Measurements from ENCODE around the gene TLK1. TPM values are rescaled to one million over a fixed set of nuclear protein-coding genes. Genes with fewer than 3 reads are reported as not detected.

Gene TLK1
- total RNA-seq, 2 donors from 2014 or later: 69.5 to 82.8 TPM

DNA sequence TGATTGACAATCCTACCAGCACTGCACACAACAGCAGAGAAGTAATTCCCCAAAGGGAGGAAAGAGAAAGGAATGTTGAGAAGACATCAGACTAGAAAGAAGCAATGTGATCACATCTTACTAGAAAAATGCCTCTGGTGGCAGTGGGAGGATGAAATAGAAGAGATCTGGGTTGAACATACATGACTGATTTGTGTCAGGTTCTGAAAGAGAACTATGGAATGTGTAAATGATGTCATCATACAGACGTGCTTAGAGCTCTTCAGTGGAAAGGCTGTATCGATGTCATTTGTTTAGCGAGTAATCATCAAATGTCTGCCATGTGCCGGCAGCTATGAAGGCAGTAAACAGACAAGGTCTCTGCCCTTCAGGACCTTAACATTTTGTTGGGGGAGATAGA, 206.8 kb downstream of the TLK1 start:
- Histone ChIP-seq H3K4me3 (no peak overlapping the region), H3K27me3 (no peaks in the 10 kb centered on the region), H3K4me1 (no peaks in the 10 kb centered on the region), H3K36me3 (peaks cover 12% of the 10 kb centered on the region), H3K9ac (ENCODE audit: low read depth in 2 of 2, low read length in 2 of 2) (no peak overlapping the region), H3K9me3 (no peaks in the 10 kb centered on the region), H3K27ac (no peak overlapping the region)
- no peak for DNase-seq
- intact Hi-C loops (cut with DNase I): no loop called here
- no peak for TF ChIP-seq CTCF (IDR thresholded peaks at IDR 0.05)

GRCh38 chr2:170950221-170950761, 210.4 kb downstream of the TLK1 start:
- H3K27ac ChIP-seq: no peak overlapping the region
- DNase-seq: no peak
- no peaks in the 10 kb centered on the region for H3K9me3 ChIP-seq
- no peak for TF ChIP-seq CTCF (IDR thresholded peaks at IDR 0.05)
- intact Hi-C loops (cut with DNase I): no loop called here
- H3K4me3 ChIP-seq: no peak overlapping the region
- no peaks in the 10 kb centered on the region for H3K27me3 ChIP-seq
- peaks cover 4% of the 10 kb centered on the region for H3K36me3 ChIP-seq
- no peaks in the 10 kb centered on the region for H3K4me1 ChIP-seq
- H3K9ac ChIP-seq (ENCODE audit: low read depth in 2 of 2, low read length in 2 of 2): no peak overlapping the region

- Histone ChIP-seq H3K9me3 (no peaks in the 10 kb centered on the region), H3K4me1 (no peaks in the 10 kb centered on the region), H3K36me3 (peaks cover 4% of the 10 kb centered on the region), H3K27ac (no peak overlapping the region), H3K4me3 (no peak overlapping the region), H3K9ac (ENCODE audit: low read depth in 2 of 2, low read length in 2 of 2) (no peak overlapping the region), H3K27me3 (no peaks in the 10 kb centered on the region)
- intact Hi-C loops (cut with DNase I): no loop called here
- DNase-seq: no peak
- TF ChIP-seq CTCF (IDR thresholded peaks at IDR 0.05): no peak
Observed at GRCh38 chr2:170949415-170949814, 211.3 kb downstream of the TLK1 start.

DNA sequence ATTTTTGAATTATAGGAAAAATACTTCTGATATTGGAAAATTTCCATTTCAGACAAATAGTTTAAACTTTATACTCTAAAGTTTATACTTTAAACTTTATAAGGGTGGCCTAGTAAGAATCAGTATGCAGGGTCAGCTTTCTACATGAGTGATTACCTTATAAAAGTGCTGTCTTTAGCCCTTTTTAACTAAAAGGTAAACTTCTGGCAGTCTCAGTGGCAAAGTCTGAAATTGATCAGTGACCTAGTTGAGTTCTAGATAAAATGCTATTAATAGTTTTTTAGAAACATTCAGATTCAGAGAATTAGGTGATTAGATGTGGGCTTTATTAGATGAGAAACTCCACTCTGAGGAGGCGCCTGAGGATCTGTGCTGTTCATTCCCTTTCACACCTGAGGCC, 216.1 kb downstream of the TLK1 start:
- Histone ChIP-seq H3K27ac (no peak overlapping the region), H3K27me3 (no peaks in the 10 kb centered on the region), H3K36me3 (no peaks in the 10 kb centered on the region), H3K9me3 (no peaks in the 10 kb centered on the region), H3K4me1 (no peaks in the 10 kb centered on the region), H3K4me3 (no peak overlapping the region), H3K9ac (ENCODE audit: low read depth in 2 of 2, low read length in 2 of 2) (no peak overlapping the region)
- no peak for TF ChIP-seq CTCF (IDR thresholded peaks at IDR 0.05)
- no peak for DNase-seq
- intact Hi-C loops (cut with DNase I): no loop called here

DNA sequence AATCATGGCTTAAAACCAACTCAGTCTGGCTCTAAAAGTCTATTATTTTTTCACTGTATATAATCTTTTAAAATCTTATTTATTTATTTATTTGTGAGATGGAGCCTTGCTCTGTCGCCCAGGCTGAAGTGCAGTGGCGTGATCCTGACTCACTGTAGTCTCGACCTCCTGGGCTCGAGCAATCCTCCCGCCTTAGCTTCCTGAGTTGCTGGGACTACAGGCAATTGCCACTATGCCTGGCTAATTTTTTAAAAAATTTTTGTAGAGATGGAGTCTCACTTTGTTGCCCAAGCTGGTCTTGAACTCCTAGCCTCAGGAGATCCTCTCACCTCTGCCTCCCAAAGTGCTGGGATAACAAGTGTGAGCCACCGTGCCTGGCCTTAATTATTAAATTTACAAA, 217.1 kb downstream of the TLK1 start:
- no peaks in the 10 kb centered on the region for H3K36me3 ChIP-seq
- DNase-seq: no peak
- H3K9ac ChIP-seq (ENCODE audit: low read depth in 2 of 2, low read length in 2 of 2): no peak overlapping the region
- H3K9me3 ChIP-seq: no peaks in the 10 kb centered on the region
- H3K4me1 ChIP-seq: no peaks in the 10 kb centered on the region
- H3K27ac ChIP-seq: no peak overlapping the region
- intact Hi-C loops (cut with DNase I): no loop called here
- no peaks in the 10 kb centered on the region for H3K27me3 ChIP-seq
- TF ChIP-seq CTCF (IDR thresholded peaks at IDR 0.05): no peak
- H3K4me3 ChIP-seq: no peak overlapping the region
